Skeletal muscle satellite cell (primary cell): Measurements from ENCODE around the gene PABPC1L2B. TPM values are rescaled to one million over a fixed set of nuclear protein-coding genes. Genes with fewer than 3 reads are reported as not detected.
"Not testable (repeated sequence)": the region's sequence is repeated elsewhere in the genome, so short reads cannot be mapped to it uniquely, and the experiment has no call there.

Experiments
- H3K27me3 ChIP-seq: 2 replicates; pipeline ENCODE4 v1.7.0; 2013; ENCODE audit warnings: low read length; ENCODE audit not compliant: control insufficient read depth, insufficient read depth
- H3K36me3 ChIP-seq: 2 replicates; pipeline ENCODE4 v1.7.0; 2013; ENCODE audit warnings: mild to moderate bottlenecking, control low read depth, low read length; ENCODE audit not compliant: insufficient read depth
- H3K4me1 ChIP-seq: 2 replicates; pipeline ENCODE4 v1.7.0; 2013; ENCODE audit warnings: low read length; ENCODE audit not compliant: control insufficient read depth, insufficient read depth
- H3K4me2 ChIP-seq: 2 replicates; pipeline ENCODE4 v1.7.0; 2013; ENCODE audit warnings: mild to moderate bottlenecking, low read length
- H3K4me3 ChIP-seq: 2 replicates; pipeline ENCODE4 v1.7.0; 2013; ENCODE audit warnings: low read length
- H3K9ac ChIP-seq: 2 replicates; pipeline ENCODE4 v1.7.0; 2013; ENCODE audit warnings: mild to moderate bottlenecking, low read depth, low read length, moderate library complexity
- H3K9me3 ChIP-seq: replicated peaks from 2 replicates; pipeline ENCODE4 v1.7.0; 2013; ENCODE audit warnings: mild to moderate bottlenecking, control low read depth, low read length
- total RNA-seq: library from RNA; depleted of rRNA; stranded (reverse); fragments of >200 nt; gene quantifications from 2 replicates; pipeline ENCODE4 v1.2.3, GENCODE V29; 2012; rRNA removed

Gene PABPC1L2B
- total RNA-seq, result not detected in 2 replicates

DNA sequence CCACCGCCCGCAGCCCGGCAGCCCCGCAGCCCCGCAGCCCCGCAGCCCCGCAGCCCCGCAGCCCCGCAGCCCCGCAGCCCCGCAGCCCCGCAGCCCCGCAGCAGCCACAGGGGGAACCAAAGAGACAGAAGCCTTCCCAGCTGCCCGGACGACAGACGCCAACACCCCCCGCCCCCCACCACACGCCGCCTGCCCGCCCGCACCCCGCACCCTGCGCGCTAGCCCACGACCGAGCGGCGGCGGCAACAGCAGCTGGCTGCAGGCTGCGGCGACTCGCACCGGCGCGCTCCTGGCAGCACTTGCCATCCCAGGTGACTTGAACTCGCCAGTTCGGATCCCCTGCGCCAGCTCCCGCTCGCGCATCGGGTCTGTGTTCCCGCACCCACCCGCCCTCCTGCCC lies at the start of gene PABPC1L2B:
TSS of gene PABPC1L2B (plus strand) at position 207 of the 400 bp plus-strand sequence. CDS start 704 bp downstream, outside the sequence.
- not testable (repeated sequence) for H3K4me1 ChIP-seq, H3K9ac ChIP-seq

DNA sequence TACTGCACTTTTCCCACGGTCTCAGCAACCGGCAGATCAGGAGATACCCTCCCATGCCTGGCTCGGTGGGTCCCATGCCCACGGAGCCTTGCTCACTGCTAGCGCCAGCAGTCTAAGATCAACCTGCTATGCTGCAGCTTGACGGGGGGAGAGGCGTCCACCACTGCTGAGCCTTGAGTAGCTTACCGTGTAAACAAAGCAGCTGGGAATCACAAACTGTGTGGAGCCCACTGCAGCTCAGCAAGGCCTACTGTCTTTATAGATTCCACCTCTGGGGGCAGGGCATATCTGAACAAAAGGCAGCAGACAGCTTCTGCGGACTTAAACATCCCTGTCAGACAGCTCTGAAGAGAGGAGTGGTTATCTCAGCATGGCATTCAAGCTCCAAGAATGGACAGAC lies 42.8 kb upstream of the PABPC1L2B start:
- not testable (repeated sequence) for H3K9ac ChIP-seq, H3K27me3 ChIP-seq, H3K4me2 ChIP-seq, H3K4me3 ChIP-seq, H3K4me1 ChIP-seq, H3K36me3 ChIP-seq, H3K9me3 ChIP-seq

More for the DNA sequence above, at the start of gene PABPC1L2B:
- H3K27me3 ChIP-seq, H3K4me3 ChIP-seq, H3K9me3 ChIP-seq, H3K36me3 ChIP-seq, H3K4me2 ChIP-seq: not testable (repeated sequence)

DNA sequence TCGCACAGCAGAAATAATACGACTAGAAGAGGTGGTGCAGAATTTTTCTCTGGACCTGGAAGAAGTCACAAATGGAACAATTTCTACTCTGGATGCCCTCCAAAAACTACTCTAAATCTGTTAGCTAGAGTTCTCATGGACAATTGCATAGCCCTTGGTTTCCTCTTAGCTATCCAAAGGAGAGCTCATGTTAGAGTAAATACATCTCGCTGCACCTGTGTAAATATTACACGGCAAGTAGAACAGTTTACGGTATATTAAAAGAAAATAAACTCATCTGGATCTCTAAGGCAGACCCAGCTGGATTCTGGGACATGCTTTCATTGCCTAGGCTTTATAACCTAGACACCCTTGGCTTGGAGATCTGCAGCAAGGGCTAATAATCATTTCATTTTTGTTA lies 30.9 kb upstream of the PABPC1L2B start:
- H3K9me3 ChIP-seq, H3K9ac ChIP-seq, H3K4me3 ChIP-seq, H3K4me1 ChIP-seq, H3K27me3 ChIP-seq, H3K36me3 ChIP-seq, H3K4me2 ChIP-seq: not testable (repeated sequence)

DNA sequence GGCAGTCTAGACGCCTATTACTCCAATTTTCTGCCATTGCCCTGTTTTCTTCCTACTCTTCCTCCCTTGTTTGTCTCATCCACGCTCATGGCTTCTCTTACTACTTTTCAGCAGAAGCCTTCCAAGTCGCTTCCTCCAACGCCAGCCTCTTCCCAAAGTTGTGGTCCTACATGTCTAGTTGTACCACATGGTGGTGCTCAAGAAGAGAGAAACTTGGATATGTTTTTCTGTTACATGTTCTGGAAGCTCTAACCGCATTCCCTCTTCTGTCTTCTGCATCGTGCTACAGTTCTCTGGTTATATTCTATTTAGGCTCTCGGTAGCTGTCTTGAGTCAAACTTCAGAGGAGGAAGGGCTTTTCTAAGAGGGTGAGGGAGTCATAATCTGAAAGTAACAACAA lies 27.9 kb upstream of the PABPC1L2B start:
- H3K36me3 ChIP-seq, H3K9me3 ChIP-seq, H3K4me3 ChIP-seq, H3K4me1 ChIP-seq, H3K9ac ChIP-seq, H3K4me2 ChIP-seq, H3K27me3 ChIP-seq: not testable (repeated sequence)

DNA sequence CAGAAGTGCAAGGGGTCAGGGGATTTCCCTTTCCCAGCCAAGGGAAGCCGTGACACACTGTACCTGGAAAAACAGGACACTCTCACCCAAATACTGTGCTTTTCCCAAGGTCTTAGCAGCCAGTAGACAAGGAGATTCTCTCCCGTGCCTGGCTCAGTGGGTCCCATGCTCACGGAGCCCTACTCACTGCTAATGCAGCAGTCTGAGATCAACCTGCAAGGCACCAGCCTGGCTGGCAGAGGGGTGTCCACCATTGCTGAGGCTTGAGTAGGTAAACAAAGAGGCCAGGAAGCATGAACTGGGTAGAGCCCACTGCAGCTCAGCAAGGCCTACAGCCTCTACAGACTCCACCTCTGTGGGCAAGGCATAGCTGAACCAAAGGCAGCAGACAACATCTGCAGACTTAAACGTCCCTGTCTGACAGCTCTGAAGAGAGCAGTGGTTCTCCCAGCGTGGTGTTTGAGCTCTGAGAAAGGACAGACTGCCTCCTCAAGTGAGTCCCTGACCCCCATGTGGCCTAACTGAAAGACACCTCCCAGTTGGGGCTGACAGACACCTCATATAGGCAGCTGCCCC lies 21.8 kb upstream of the PABPC1L2B start:
- H3K9me3 ChIP-seq, H3K4me1 ChIP-seq: not testable (repeated sequence)

GRCh38 chrX:73004032-73004431 lies 1.3 kb downstream of the PABPC1L2B start:
- H3K9ac ChIP-seq, H3K36me3 ChIP-seq, H3K9me3 ChIP-seq, H3K4me3 ChIP-seq, H3K27me3 ChIP-seq, H3K4me1 ChIP-seq, H3K4me2 ChIP-seq: not testable (repeated sequence)

More for the DNA sequence above, 21.8 kb upstream of the PABPC1L2B start:
- not testable (repeated sequence) for H3K36me3 ChIP-seq, H3K4me2 ChIP-seq, H3K27me3 ChIP-seq, H3K9ac ChIP-seq, H3K4me3 ChIP-seq

GRCh38 chrX:73021361-73022092 lies 18.8 kb downstream of the PABPC1L2B start:
- no peak overlapping the region for H3K4me2 ChIP-seq
- H3K9ac ChIP-seq, result no peak overlapping the region
- H3K4me3 ChIP-seq, result no peak overlapping the region
- H3K36me3 ChIP-seq, result no peaks in the 10 kb centered on the region
- no peaks in the 10 kb centered on the region for H3K4me1 ChIP-seq
- no peaks in the 10 kb centered on the region for H3K27me3 ChIP-seq
- H3K9me3 ChIP-seq, result no peaks in the 10 kb centered on the region

- not testable (repeated sequence) for H3K36me3 ChIP-seq, H3K4me3 ChIP-seq, H3K9ac ChIP-seq, H3K4me2 ChIP-seq, H3K27me3 ChIP-seq, H3K4me1 ChIP-seq, H3K9me3 ChIP-seq
Observed at GRCh38 chrX:73022093-73022445, 19.3 kb downstream of the PABPC1L2B start.

DNA sequence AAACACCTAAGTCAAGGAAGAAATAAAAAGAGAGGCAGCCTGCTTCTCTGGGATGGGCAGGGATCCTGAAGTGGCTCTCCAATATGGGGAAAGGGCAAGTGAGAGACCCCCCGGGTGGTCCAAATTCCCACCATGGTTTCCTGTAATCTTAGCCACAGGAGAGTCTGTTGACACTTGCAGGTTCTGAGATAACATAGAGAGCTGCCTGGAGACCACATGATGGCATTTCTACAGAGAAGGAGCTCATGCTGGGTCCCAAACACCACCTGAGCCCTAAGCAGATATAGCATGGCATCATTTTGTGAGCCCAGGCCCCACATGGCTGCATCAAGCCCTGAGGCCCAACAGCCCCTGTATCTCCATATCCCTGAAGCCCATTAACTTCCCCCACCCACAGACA lies 26.1 kb downstream of the PABPC1L2B start:
- no peak overlapping the region for H3K4me3 ChIP-seq
- H3K36me3 ChIP-seq, result no peaks in the 10 kb centered on the region
- no peaks in the 10 kb centered on the region for H3K9me3 ChIP-seq
- H3K27me3 ChIP-seq, result no peaks in the 10 kb centered on the region
- H3K4me1 ChIP-seq, result no peaks in the 10 kb centered on the region
- H3K4me2 ChIP-seq, result no peak overlapping the region
- H3K9ac ChIP-seq, result no peak overlapping the region
